ENCODE results near the gene PTPRR. TPM values are rescaled to one million over a fixed set of nuclear protein-coding genes. Genes with fewer than 3 reads are reported as not detected.

PTPRR gene
- total RNA-seq, 4 donors from 2014 or later = 1.3 to 1.5 TPM; not detected in 2

- TF ChIP-seq CTCF (IDR thresholded peaks at IDR 0.05; ENCODE audit: low read depth) = no peak
Measured at GRCh38 chr12:70815971-70816391, 104.6 kb downstream of the PTPRR start.

- no peak for TF ChIP-seq CTCF (IDR thresholded peaks at IDR 0.05; ENCODE audit: low read depth)
Measured at GRCh38 chr12:70815056-70815455, 105.5 kb downstream of the PTPRR start.

- TF ChIP-seq CTCF (IDR thresholded peaks at IDR 0.05; ENCODE audit: low read depth) = no peak
Measured at GRCh38 chr12:70813559-70813958, 107.0 kb downstream of the PTPRR start.

- TF ChIP-seq CTCF (IDR thresholded peaks at IDR 0.05; ENCODE audit: low read depth) = no peak
Measured at GRCh38 chr12:70812136-70812535, 108.4 kb downstream of the PTPRR start.

GRCh38 chr12:70809887-70810286 lies 110.7 kb downstream of the PTPRR start:
- TF ChIP-seq CTCF (IDR thresholded peaks at IDR 0.05; ENCODE audit: low read depth) = no peak

GRCh38 chr12:70806827-70807226 lies 113.7 kb downstream of the PTPRR start:
- no peak for TF ChIP-seq CTCF (IDR thresholded peaks at IDR 0.05; ENCODE audit: low read depth)

GRCh38 chr12:70806043-70806442 lies 114.5 kb downstream of the PTPRR start:
- no peak for TF ChIP-seq CTCF (IDR thresholded peaks at IDR 0.05; ENCODE audit: low read depth)
